H1 (cell line): ENCODE measurements around the gene GALT. TPM values are rescaled to one million over a fixed set of nuclear protein-coding genes. Genes with fewer than 3 reads are reported as not detected.

Source experiments
- CTCF ChIA-PET: fragments of 300-600 bp; sonication (Branson Sonifier 250); formaldehyde crosslinking; loops from one replicate; lab custom pipeline; 2021; ENCODE audit not compliant: partially characterized antibody; lab: Charles Lee
- POLR2A ChIA-PET: fragments of 300-600 bp; sonication (Branson Sonifier 250); formaldehyde crosslinking; loops from one replicate; lab custom pipeline; 2021; ENCODE audit warnings: inconsistent platforms; ENCODE audit not compliant: partially characterized antibody; lab: Charles Lee
- DNase-seq, 2 experiments: peaks; one replicate each; pipeline versions ENCODE4 v3.0.0 to v3.0.0-alpha.2; 2010 to 2022; ENCODE audit warnings: low spot score in 2 of 2, low read depth in 1 of 2, mixed read lengths in 1 of 2
- FAIRE-seq: peaks from 2 replicates; lab custom pipeline; 2011; peaks lifted over from hg19 to GRCh38; lab: Jason Lieb, UNC
- H2AFZ ChIP-seq: 2 replicates; pipeline ENCODE4 v1.8.1; 2012; ENCODE audit warnings: low read length, inconsistent platforms
- H2AK5ac ChIP-seq: 2 replicates; pipeline ENCODE4 v1.6.1; 2013; ENCODE audit warnings: low read depth, low read length
- H2BK120ac ChIP-seq: replicated peaks from 2 replicates; pipeline ENCODE3; 2013; ENCODE audit warnings: low read depth, low read length, inconsistent platforms
- H2BK12ac ChIP-seq: 2 replicates; pipeline ENCODE4 v1.6.1; 2013; ENCODE audit warnings: low read depth, low read length
- H2BK15ac ChIP-seq: 2 replicates; pipeline ENCODE4 v1.6.1; 2013; ENCODE audit warnings: low read length
- H2BK20ac ChIP-seq: 2 replicates; pipeline ENCODE4 v1.6.1; 2013; ENCODE audit warnings: low read length
- H2BK5ac ChIP-seq: 2 replicates; pipeline ENCODE4 v1.6.1; 2013; ENCODE audit warnings: low read depth, low read length
- H3K14ac ChIP-seq: 2 replicates; pipeline ENCODE4 v1.6.1; 2013; ENCODE audit warnings: inconsistent platforms; ENCODE audit not compliant: insufficient read length
- H3K18ac ChIP-seq: 2 replicates; pipeline ENCODE4 v1.6.1; 2013; ENCODE audit warnings: low read length; ENCODE audit errors: extremely low read depth
- H3K23ac ChIP-seq: 2 replicates; pipeline ENCODE4 v1.6.1; 2013; ENCODE audit warnings: inconsistent platforms; ENCODE audit not compliant: insufficient read length
- H3K23me2 ChIP-seq: 2 replicates; pipeline ENCODE4 v1.6.1; 2013; ENCODE audit warnings: low read depth, low read length
- H3K27ac ChIP-seq: 2 replicates; pipeline ENCODE4 v1.6.1; 2011; ENCODE audit warnings: low read depth, low read length, inconsistent platforms
- H3K27me3 ChIP-seq, 4 experiments: replicated peaks in 1 of 4; 1 replicate in 1 of 4; 2 replicates in 3 of 4; pipeline versions ENCODE4 v1.6.1 to v1.8.1; 2011 to 2013; ENCODE audit warnings: low read length in 3 of 4, mild to moderate bottlenecking in 3 of 4, inconsistent platforms in 2 of 4, mixed read lengths in 2 of 4, moderate library complexity in 1 of 4; ENCODE audit not compliant: control insufficient read depth in 3 of 4, insufficient read depth in 3 of 4; ENCODE audit errors: extremely low read depth in 1 of 4
- H3K36me3 ChIP-seq, 4 experiments: 2 replicates each; pipeline versions ENCODE4 v1.6.1 to v1.8.1; 2011 to 2013; ENCODE audit warnings: mild to moderate bottlenecking in 4 of 4, low read length in 3 of 4, moderate library complexity in 2 of 4, control low read depth in 1 of 4, inconsistent platforms in 1 of 4; ENCODE audit not compliant: insufficient read depth in 4 of 4, control insufficient read depth in 2 of 4
- H3K4ac ChIP-seq: replicated peaks from 2 replicates; pipeline ENCODE3; 2013; ENCODE audit warnings: low read length, low read depth, mixed read lengths, inconsistent platforms; ENCODE audit not compliant: insufficient read length
- H3K4me1 ChIP-seq, 4 experiments: replicated peaks in 1 of 4; 1 replicate in 1 of 4; 2 replicates in 3 of 4; pipeline versions ENCODE4 v1.6.1 to v1.8.1; 2011 to 2013; ENCODE audit warnings: low read length in 3 of 4, inconsistent platforms in 2 of 4, mixed read lengths in 1 of 4; ENCODE audit not compliant: insufficient read depth in 4 of 4, control insufficient read depth in 3 of 4
- H3K4me2 ChIP-seq, 2 experiments: 2 replicates each; pipeline versions ENCODE4 v1.6.1 to v1.8.1; 2011 to 2013; ENCODE audit warnings: low read depth in 2 of 2, low read length in 2 of 2, control low read depth in 1 of 2, inconsistent platforms in 1 of 2, mild to moderate bottlenecking in 1 of 2; ENCODE audit not compliant: insufficient read depth in 1 of 2
- H3K4me3 ChIP-seq, 4 experiments: fragments of 200-600, 300-600 bp in 1 of 4; sonication (generic), shearing (Covaris generic), sonication (Bioruptor Twin) in 1 of 4; 2 replicates each; pipeline versions ENCODE4 v1.5.1 to v1.8.1; 2011 to 2016; ENCODE audit warnings: low read length in 4 of 4, low read depth in 3 of 4, control low read depth in 2 of 4, inconsistent platforms in 2 of 4, mild to moderate bottlenecking in 2 of 4, mixed read lengths in 1 of 4, moderate library complexity in 1 of 4; ENCODE audit not compliant: insufficient read depth in 2 of 4; ENCODE audit errors: extremely low read depth in 1 of 4
- H3K56ac ChIP-seq: replicated peaks from 2 replicates; pipeline ENCODE3; 2013; ENCODE audit warnings: low read depth, mild to moderate bottlenecking, mixed read lengths, low read length, inconsistent platforms; ENCODE audit not compliant: insufficient read length
- H3K79me1 ChIP-seq: 2 replicates; pipeline ENCODE4 v1.6.1; 2013; ENCODE audit warnings: low read depth, low read length, control low read depth
- H3K79me2 ChIP-seq, 2 experiments: 2 replicates each; pipeline versions ENCODE4 v1.6.1 to v1.8.1; 2012 to 2013; ENCODE audit warnings: low read length in 2 of 2, mild to moderate bottlenecking in 2 of 2, inconsistent platforms in 1 of 2; ENCODE audit not compliant: insufficient read depth in 2 of 2, control insufficient read depth in 1 of 2
- H3K9ac ChIP-seq, 4 experiments: replicated peaks in 1 of 4; 1 replicate in 1 of 4; 2 replicates in 3 of 4; pipeline versions ENCODE4 v1.6.1 to v1.8.1; 2011 to 2013; ENCODE audit warnings: low read depth in 3 of 4, low read length in 3 of 4, control low read depth in 2 of 4, mild to moderate bottlenecking in 2 of 4, moderate library complexity in 2 of 4, inconsistent platforms in 1 of 4; ENCODE audit errors: extremely low read depth in 1 of 4
- H3K9me3 ChIP-seq, 2 experiments: 2 replicates each; pipeline versions ENCODE4 v1.6.1 to v1.8.1; 2012 to 2013; ENCODE audit warnings: mild to moderate bottlenecking in 2 of 2, moderate library complexity in 2 of 2, control low read depth in 1 of 2, inconsistent platforms in 1 of 2, low read depth in 1 of 2, low read length in 1 of 2, mixed read lengths in 1 of 2; ENCODE audit not compliant: insufficient read depth in 2 of 2
- H4K20me1 ChIP-seq, 2 experiments: replicated peaks in 1 of 2; 2 replicates each; pipeline versions ENCODE3 to v1.8.1; 2011 to 2013; ENCODE audit warnings: inconsistent platforms in 2 of 2, low read length in 2 of 2, mild to moderate bottlenecking in 1 of 2; ENCODE audit not compliant: insufficient read depth in 2 of 2, control insufficient read depth in 1 of 2
- H4K5ac ChIP-seq: 2 replicates; pipeline ENCODE4 v1.6.1; 2013; ENCODE audit warnings: low read length, low read depth, mixed read lengths, inconsistent platforms; ENCODE audit not compliant: insufficient read length
- H4K8ac ChIP-seq: 2 replicates; pipeline ENCODE4 v1.8.0; 2013; ENCODE audit warnings: mild to moderate bottlenecking, moderate library complexity, low read length, inconsistent platforms; ENCODE audit not compliant: insufficient read depth; ENCODE audit errors: extremely low read depth
- H4K91ac ChIP-seq: replicated peaks from 2 replicates; pipeline ENCODE3; 2013; ENCODE audit warnings: low read length, mixed read lengths, inconsistent platforms; ENCODE audit not compliant: insufficient read length
- CBX8 ChIP-seq: fragments of 300-800, 300-1000 bp; sonication (generic); IDR thresholded peaks from 2 replicates; pipeline ENCODE4 v1.7.1; 2016; ENCODE audit warnings: low read depth, low read length, borderline replicate concordance
- KDM4A ChIP-seq: IDR thresholded peaks from one replicate; pipeline ENCODE4 v1.7.1; 2012; ENCODE audit warnings: low read depth, mild to moderate bottlenecking, moderate library complexity, low read length, inconsistent platforms; ENCODE audit not compliant: severe bottlenecking
- PHF8 ChIP-seq: fragments of 200-600 bp; sonication (generic); conservative IDR thresholded peaks from 2 replicates; pipeline ENCODE4 v1.7.1; 2012; ENCODE audit warnings: low read depth, mild to moderate bottlenecking, inconsistent platforms, low read length, moderate library complexity
- RFX5 ChIP-seq: IDR thresholded peaks from 2 replicates; pipeline ENCODE4 v1.6.1; 2011; ENCODE audit warnings: low read depth, low read length, improper control_type of control experiment, borderline replicate concordance
- SAP30 ChIP-seq: fragments of 300-600 bp; sonication (generic); IDR thresholded peaks from 2 replicates; pipeline ENCODE4 v1.7.1; 2012; ENCODE audit warnings: low read length, moderate library complexity, mild to moderate bottlenecking, inconsistent platforms; ENCODE audit not compliant: insufficient read depth, insufficient replicate concordance
- TAF1 ChIP-seq: IDR thresholded peaks from 2 replicates; pipeline ENCODE4 v1.6.1; 2011; ENCODE audit warnings: mild to moderate bottlenecking, low read depth, low read length
- TAF7 ChIP-seq: optimal IDR thresholded peaks from 2 replicates; pipeline ENCODE3; 2011; ENCODE audit warnings: low read depth, mild to moderate bottlenecking, inconsistent platforms, low read length, moderate library complexity, borderline replicate concordance
- TBP ChIP-seq: IDR thresholded peaks from 2 replicates; pipeline ENCODE4 v1.6.1; 2011; ENCODE audit warnings: low read depth, low read length, improper control_type of control experiment
- WGBS, 2 experiments: shearing (Covaris generic) in 1 of 2; methylation state at CpG; one replicate each; pipeline versions ENCODE4 v1.1.6 to v1.1.7; 2013 to 2015; ENCODE audit warnings: low lambda C conversion rate in 2 of 2, mixed read lengths in 2 of 2, inconsistent platforms in 1 of 2, low coverage in 1 of 2, missing lambda C conversion rate in 1 of 2; ENCODE audit not compliant: insufficient replicate concordance in 2 of 2, insufficient coverage in 1 of 2, insufficient read length in 1 of 2; ENCODE audit errors: extremely low coverage in 1 of 2, missing lambda C conversion rate in 1 of 2; 5-methylcytosine and 5-hydroxymethylcytosine counted together
- polyA plus RNA-seq, 7 experiments: library from polyadenylated mRNA; depleted of rRNA in 3 of 7; stranded (reverse) in 5 of 7; unstranded in 2 of 7; fragments of >200 nt in 5 of 7; fragments of 200-250 nt in 2 of 7; gene quantifications; 1 replicate in 5 of 7; 2 replicates in 1 of 7; 4 replicates in 1 of 7; pipeline versions ENCODE4 v1.2.1 to v1.2.3, GENCODE V29; 2011 to 2013; ENCODE audit warnings: missing spikeins in 2 of 7, mixed read lengths in 2 of 7
- total RNA-seq: library from RNA; stranded (reverse); fragmentation: NEBNext Ultra II Directional; extraction: Animal tissue kit (Norgen Biotek cat#: 25700); gene quantifications from 2 replicates; pipeline ENCODE4 v1.2.1, GENCODE V29; 2021
- TF ChIP-seq, protein P1 (sequence below): IDR thresholded peaks from 2 replicates; pipeline ENCODE4 v1.6.1; 2011; ENCODE audit warnings: low read depth, mild to moderate bottlenecking, low read length; ENCODE audit not compliant: insufficient read depth

GALT gene
- total and polyA plus RNA-seq, 2 of the 8 experiments (the other 6 are each of a cell fraction or from before 2014, with no cell fraction given) = 21.9 to 50.6 TPM

DNA sequence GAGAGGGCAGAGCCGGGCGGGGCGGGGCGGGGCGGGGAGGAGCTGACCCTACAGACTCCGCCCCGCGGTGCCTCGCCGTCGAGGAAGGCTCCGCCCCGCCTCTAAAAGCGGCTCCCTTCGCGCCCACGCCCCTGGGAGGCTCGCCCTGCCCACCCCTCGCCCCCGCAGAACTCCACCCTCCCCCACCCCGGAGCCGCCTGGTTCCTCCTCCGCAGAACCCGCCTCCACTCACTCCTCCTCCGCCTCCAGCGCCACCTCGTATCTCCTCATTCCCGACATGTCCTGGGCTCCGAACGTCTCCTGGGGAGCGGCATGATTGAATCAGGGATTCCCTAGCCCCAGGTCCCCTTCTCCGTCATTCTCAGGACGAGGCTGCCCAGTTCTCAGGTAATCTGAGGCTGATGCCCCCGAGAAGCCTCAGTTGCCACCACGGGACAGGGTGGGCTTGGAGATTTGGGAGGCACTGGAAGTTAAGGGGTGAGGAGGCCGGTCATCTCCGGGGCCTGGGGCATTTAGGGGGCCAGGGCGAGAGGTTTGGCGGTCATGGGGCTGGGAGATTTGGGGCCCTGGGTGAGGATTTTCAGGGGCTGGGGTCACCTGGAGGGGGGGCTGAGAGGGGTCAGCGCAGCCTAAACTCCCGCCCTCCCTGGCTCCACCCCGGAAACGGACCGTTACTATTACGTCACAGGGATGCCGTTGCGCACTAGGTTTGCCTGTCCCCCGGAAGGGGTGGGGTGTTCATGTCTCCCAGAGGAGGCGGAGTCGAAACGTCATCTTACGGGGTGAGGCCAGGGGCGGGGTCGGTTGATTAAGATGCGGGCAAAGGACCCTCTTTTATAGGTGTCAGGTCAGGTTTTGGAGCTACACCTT lies 19.1 kb downstream of the GALT start:
- ChIA-PET CTCF (interaction anchor here (0.6 to 15.2 kb wide), 11 partner anchors 9 to 45 kb away, joined by 3 to 277 read pairs (median 8); partner anchors contain the start of genes DCTN3, GALT, IL11RA and SIGMAR1), POLR2A (interaction anchor here (0.8 to 7.7 kb wide), 7 partner anchors 10 to 31 kb away, joined by 3 to 92 read pairs (median 6); partner anchors contain the start of genes GALT, IL11RA and SIGMAR1)
- Histone ChIP-seq H3K79me2 (peaks cover 0 to 8% of the 10 kb centered on the region in 2 experiments; a peak in 1 of 4 replicates), H3K27ac (peak overlapping the region; percentile 88), H3K9ac (peak overlapping the region; percentile 70 to 89 (median 83)), H3K18ac (peak overlapping the region; percentile 80), H4K91ac (peak overlapping the region; percentile 36), H4K5ac (peak overlapping the region; percentile 73), H3K4ac (no peak overlapping the region), H2BK5ac (peak overlapping the region; percentile 91; the same call in 1 of the 2 replicates), H4K8ac (peak overlapping the region; percentile 76), H3K4me1 (peaks cover 0 to 4% (median 2%) of the 10 kb centered on the region in 4 experiments; a peak in 2 of 7 replicates), H3K56ac (peak overlapping the region; percentile 66), H3K79me1 (no peaks in the 10 kb centered on the region), H2BK20ac (no peak overlapping the region), H3K23ac (no peak overlapping the region), H3K27me3 (peaks cover 0 to 5% (median 0%) of the 10 kb centered on the region in 4 experiments; a peak in 2 of 7 replicates), H3K9me3 (peaks cover 3 to 5% of the 10 kb centered on the region in 2 experiments; a peak in 1 of 4 replicates), H3K23me2 (peaks cover 9% of the 10 kb centered on the region), H2AK5ac (no peak overlapping the region), H2AFZ (0 out of 2 replicates have a peak overlapping the region, but pooled peaks have one; percentile 89), H4K20me1 (peaks cover 0 to 2% of the 10 kb centered on the region in 2 experiments), H2BK15ac (0 out of 2 replicates have a peak overlapping the region, but pooled peaks have one; percentile 46), H3K14ac (no peak overlapping the region), H2BK120ac (no peak overlapping the region), H3K36me3 (peaks cover 0 to 5% (median 0%) of the 10 kb centered on the region in 4 experiments; a peak in 3 of 8 replicates), H2BK12ac (no peak overlapping the region), H3K4me3 (peak overlapping the region; percentile 59 to 92 (median 81)), H3K4me2 (peak overlapping the region; percentile 85 to 94)
- DNase-seq (peak; percentile 80 to 95), FAIRE-seq (peak; percentile 85)
- WGBS, 2 experiments = 0% methylated on average over 25 of the region's 55 CpGs; no CpG with 5 or more reads in 1 of the 2 experiments
- TF ChIP-seq KDM4A (peak; percentile 26), RFX5 (no peak), TAF7 (peak; percentile 44), TAF1 (peak; percentile 82), SAP30 (peak; percentile 26), TBP (peak; percentile 55; the same call in 1 of the 2 replicates), PHF8 (peak; percentile 80), CBX8 (no peak)
- TF ChIP-seq, protein P1, sequence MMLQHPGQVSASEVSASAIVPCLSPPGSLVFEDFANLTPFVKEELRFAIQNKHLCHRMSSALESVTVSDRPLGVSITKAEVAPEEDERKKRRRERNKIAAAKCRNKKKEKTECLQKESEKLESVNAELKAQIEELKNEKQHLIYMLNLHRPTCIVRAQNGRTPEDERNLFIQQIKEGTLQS = no peak
